Activated naive CD4-positive, alpha-beta T cell treated with anti-CD3 and anti-CD28 coated beads, Interleukin-2, amount 10 ng/mL, durations not matched to agents 7 days and 5 days (primary cell): ENCODE data around the gene CDK13.

Experiments used
- CTCF ChIA-PET: fragments of 350-600 bp; sonication (Branson Sonifier 250); formaldehyde crosslinking; loops from one replicate; lab custom pipeline; 2021; ENCODE audit warnings: antibody characterized with exemption; lab: Charles Lee
- DNase-seq: peaks from one replicate; pipeline ENCODE4 v3.0.0-alpha.2; 2020
- H3K27ac Mint-ChIP-seq: one replicate; pipeline ENCODE4 v1.8.0; 2021; ENCODE audit warnings: mild to moderate bottlenecking, moderate library complexity, mixed read lengths
- H3K27me3 Mint-ChIP-seq: one replicate; pipeline ENCODE4 v1.8.0; 2021; ENCODE audit warnings: mild to moderate bottlenecking, mixed read lengths
- H3K36me3 Mint-ChIP-seq: one replicate; pipeline ENCODE4 v1.8.0; 2021; ENCODE audit warnings: mixed read lengths
- H3K4me1 Mint-ChIP-seq: one replicate; pipeline ENCODE4 v1.8.0; 2021; ENCODE audit warnings: mixed read lengths
- H3K4me3 Mint-ChIP-seq: one replicate; pipeline ENCODE4 v1.8.0; 2021; ENCODE audit warnings: mild to moderate bottlenecking, moderate library complexity, mixed read lengths
- H3K9me3 Mint-ChIP-seq: one replicate; pipeline ENCODE4 v1.8.0; 2021; ENCODE audit warnings: mixed read lengths

The CDK13 gene

DNA sequence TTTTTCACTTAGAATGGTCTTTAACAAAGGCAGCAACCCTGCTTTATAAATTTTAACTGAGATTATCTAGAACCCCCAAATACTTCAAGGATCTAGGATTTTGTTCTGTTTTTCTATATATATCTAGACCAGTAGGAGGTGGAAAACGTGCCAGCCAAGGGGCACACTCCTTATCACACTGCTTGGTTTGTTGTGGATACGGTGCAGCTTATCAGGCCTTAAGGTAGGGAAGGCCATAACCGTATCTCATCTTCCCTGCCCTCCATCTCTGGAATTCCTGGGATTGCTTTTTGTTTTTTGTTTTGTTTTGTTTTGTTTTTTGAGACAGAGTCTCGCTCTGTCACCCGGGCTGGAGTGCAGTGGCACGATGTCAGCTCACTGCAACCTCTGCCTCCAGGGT lies 109.0 kb downstream of the CDK13 start:
- CTCF ChIA-PET, result no interaction called here

GRCh38 chr7:40072268-40072667 lies 122.2 kb downstream of the CDK13 start:
- Mint-ChIP-seq H3K9me3 (no peaks in the 10 kb centered on the region), H3K4me3 (no peak overlapping the region), H3K27me3 (no peaks in the 10 kb centered on the region), H3K4me1 (no peaks in the 10 kb centered on the region), H3K36me3 (peaks cover 5% of the 10 kb centered on the region), H3K27ac (no peak overlapping the region)
- DNase-seq, result no peak
- CTCF ChIA-PET, result no interaction called here

More for the DNA sequence above, 109.0 kb downstream of the CDK13 start:
- no peaks in the 10 kb centered on the region for H3K4me1 Mint-ChIP-seq
- no peaks in the 10 kb centered on the region for H3K27me3 Mint-ChIP-seq
- H3K27ac Mint-ChIP-seq, result no peak overlapping the region
- H3K4me3 Mint-ChIP-seq, result no peak overlapping the region
- H3K9me3 Mint-ChIP-seq, result no peaks in the 10 kb centered on the region
- no peak for DNase-seq
- peaks cover 22% of the 10 kb centered on the region for H3K36me3 Mint-ChIP-seq

DNA sequence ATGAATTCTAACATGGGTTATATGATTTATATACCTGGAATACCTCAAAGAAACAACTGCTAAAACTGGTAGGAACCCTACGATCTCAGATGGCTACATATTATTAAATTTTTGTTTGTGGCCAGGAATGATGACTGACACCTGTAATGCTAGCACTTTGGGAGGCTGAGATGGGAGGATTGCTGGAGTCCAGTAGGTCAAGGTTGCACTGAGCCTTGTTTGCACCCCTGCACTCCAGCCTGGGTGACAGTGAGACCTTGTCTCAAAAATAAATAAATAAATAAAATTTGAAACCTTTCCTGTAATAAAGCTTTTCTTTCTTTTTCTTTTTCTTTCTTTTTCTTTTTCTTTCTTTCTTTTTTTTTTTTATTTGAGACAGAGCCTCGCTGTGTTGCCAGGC lies 123.2 kb downstream of the CDK13 start:
- H3K4me1 Mint-ChIP-seq, result no peaks in the 10 kb centered on the region
- no peak for DNase-seq
- H3K27ac Mint-ChIP-seq, result no peak overlapping the region
- no peaks in the 10 kb centered on the region for H3K27me3 Mint-ChIP-seq
- H3K36me3 Mint-ChIP-seq, result peaks cover 5% of the 10 kb centered on the region
- H3K9me3 Mint-ChIP-seq, result no peaks in the 10 kb centered on the region
- CTCF ChIA-PET, result no interaction called here
- H3K4me3 Mint-ChIP-seq, result no peak overlapping the region

DNA sequence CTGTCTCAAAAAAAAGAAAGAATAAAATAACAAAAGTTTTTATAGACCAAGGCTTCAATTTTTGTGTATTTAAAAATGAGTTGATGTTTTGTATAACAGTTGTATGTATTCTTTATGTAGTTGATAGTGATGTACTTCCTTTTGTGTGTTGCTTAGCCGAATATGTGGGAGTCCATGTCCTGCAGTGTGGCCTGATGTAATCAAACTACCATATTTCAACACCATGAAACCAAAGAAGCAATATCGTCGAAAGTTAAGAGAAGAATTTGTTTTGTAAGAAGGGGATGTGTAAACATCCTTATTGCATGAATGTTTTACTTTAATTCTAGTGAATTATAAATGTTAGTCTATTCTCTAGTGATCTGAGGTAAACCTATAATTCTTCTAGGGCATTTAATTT lies 127.8 kb downstream of the CDK13 start:
- Mint-ChIP-seq H3K4me3 (no peak overlapping the region), H3K36me3 (no peaks in the 10 kb centered on the region), H3K27me3 (no peaks in the 10 kb centered on the region), H3K27ac (no peak overlapping the region), H3K4me1 (no peaks in the 10 kb centered on the region), H3K9me3 (no peaks in the 10 kb centered on the region)
- CTCF ChIA-PET, result no interaction called here
- DNase-seq, result no peak

- Mint-ChIP-seq H3K27me3 (no peaks in the 10 kb centered on the region), H3K36me3 (peaks cover 50% of the 10 kb centered on the region), H3K9me3 (no peaks in the 10 kb centered on the region), H3K4me1 (no peaks in the 10 kb centered on the region), H3K27ac (no peak overlapping the region), H3K4me3 (no peak overlapping the region)
- CTCF ChIA-PET, result no interaction called here
- DNase-seq, result no peak
Observed at GRCh38 chr7:40092182-40092581, 142.1 kb downstream of the CDK13 start.

- H3K36me3 Mint-ChIP-seq, result peaks cover 39% of the 10 kb centered on the region
- CTCF ChIA-PET, result no interaction called here
- no peak overlapping the region for H3K27ac Mint-ChIP-seq
- H3K9me3 Mint-ChIP-seq, result no peaks in the 10 kb centered on the region
- no peaks in the 10 kb centered on the region for H3K27me3 Mint-ChIP-seq
- no peaks in the 10 kb centered on the region for H3K4me1 Mint-ChIP-seq
- H3K4me3 Mint-ChIP-seq, result no peak overlapping the region
- no peak for DNase-seq
Observed at GRCh38 chr7:40093631-40094350, 143.7 kb downstream of the CDK13 start.

DNA sequence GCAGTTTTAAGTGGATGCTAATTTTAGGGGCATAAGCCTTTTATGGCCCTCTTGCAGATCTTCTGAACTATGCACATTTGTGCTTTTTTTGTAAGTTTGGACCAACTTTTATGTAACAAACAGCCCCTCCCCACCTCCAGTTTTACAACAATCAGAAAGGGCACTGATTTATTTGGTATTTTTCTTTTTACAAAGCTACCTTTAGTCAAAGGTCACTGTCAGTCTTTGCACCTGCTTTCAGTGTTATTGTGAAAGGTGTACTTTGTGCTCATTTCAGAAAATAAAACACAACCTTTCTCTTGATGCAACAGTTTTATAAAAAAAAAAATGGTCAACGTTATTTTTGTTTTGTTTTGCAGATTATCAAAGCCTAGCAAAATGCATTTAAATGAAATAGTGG lies 145.2 kb downstream of the CDK13 start:
- no peak overlapping the region for H3K4me3 Mint-ChIP-seq
- peaks cover 31% of the 10 kb centered on the region for H3K36me3 Mint-ChIP-seq

GRCh38 chr7:40095695-40096327 lies 145.8 kb downstream of the CDK13 start:
- H3K36me3 Mint-ChIP-seq, result peaks cover 29% of the 10 kb centered on the region
- CTCF ChIA-PET, result no interaction called here
- H3K27ac Mint-ChIP-seq, result no peak overlapping the region

More for the DNA sequence above, 145.2 kb downstream of the CDK13 start:
- no peaks in the 10 kb centered on the region for H3K4me1 Mint-ChIP-seq
- no peaks in the 10 kb centered on the region for H3K9me3 Mint-ChIP-seq
- no peak for DNase-seq
- no peak overlapping the region for H3K27ac Mint-ChIP-seq
- CTCF ChIA-PET, result no interaction called here
- no peaks in the 10 kb centered on the region for H3K27me3 Mint-ChIP-seq

DNA sequence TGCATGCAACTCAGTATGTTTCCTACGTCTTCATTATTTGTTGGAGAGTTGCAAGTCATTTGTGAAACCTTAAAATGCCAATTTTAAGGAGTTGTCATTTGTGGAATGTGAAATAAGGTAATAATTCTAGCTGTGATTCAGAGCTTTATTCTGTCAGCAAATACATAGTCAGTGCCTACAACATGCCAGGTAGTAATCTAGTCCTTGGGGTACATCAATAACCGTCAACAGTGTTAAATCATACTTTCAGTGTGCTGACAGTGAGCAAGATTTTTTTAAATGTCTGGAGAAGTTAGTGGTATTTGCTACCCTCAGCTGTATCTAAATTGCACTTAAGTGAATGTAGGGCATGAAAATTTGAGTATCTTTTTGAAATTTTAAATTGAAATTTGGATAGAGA lies 147.7 kb downstream of the CDK13 start:
- H3K4me3 Mint-ChIP-seq, result no peak overlapping the region
- no peaks in the 10 kb centered on the region for H3K9me3 Mint-ChIP-seq
- H3K4me1 Mint-ChIP-seq, result no peaks in the 10 kb centered on the region
- peaks cover 22% of the 10 kb centered on the region for H3K36me3 Mint-ChIP-seq
- no peak overlapping the region for H3K27ac Mint-ChIP-seq
- no peaks in the 10 kb centered on the region for H3K27me3 Mint-ChIP-seq
- CTCF ChIA-PET, result no interaction called here
- DNase-seq, result no peak

More at GRCh38 chr7:40095695-40096327, 145.8 kb downstream of the CDK13 start:
- Mint-ChIP-seq H3K9me3 (no peaks in the 10 kb centered on the region), H3K4me3 (no peak overlapping the region), H3K27me3 (no peaks in the 10 kb centered on the region), H3K4me1 (no peaks in the 10 kb centered on the region)
- no peak for DNase-seq

- CTCF ChIA-PET, result no interaction called here
- no peak overlapping the region for H3K27ac Mint-ChIP-seq
Observed at GRCh38 chr7:40098810-40099209, 148.8 kb downstream of the CDK13 start.

GRCh38 chr7:40099837-40100236 lies 149.8 kb downstream of the CDK13 start:
- CTCF ChIA-PET, result no interaction called here
- H3K36me3 Mint-ChIP-seq, result peaks cover 6% of the 10 kb centered on the region
- no peaks in the 10 kb centered on the region for H3K4me1 Mint-ChIP-seq
- no peaks in the 10 kb centered on the region for H3K9me3 Mint-ChIP-seq
- H3K27me3 Mint-ChIP-seq, result no peaks in the 10 kb centered on the region
- H3K27ac Mint-ChIP-seq, result no peak overlapping the region
- DNase-seq, result no peak
- H3K4me3 Mint-ChIP-seq, result no peak overlapping the region

More at GRCh38 chr7:40098810-40099209, 148.8 kb downstream of the CDK13 start:
- Mint-ChIP-seq H3K36me3 (peaks cover 16% of the 10 kb centered on the region), H3K9me3 (no peaks in the 10 kb centered on the region), H3K4me1 (no peaks in the 10 kb centered on the region), H3K4me3 (no peak overlapping the region), H3K27me3 (no peaks in the 10 kb centered on the region)
- no peak for DNase-seq

DNA sequence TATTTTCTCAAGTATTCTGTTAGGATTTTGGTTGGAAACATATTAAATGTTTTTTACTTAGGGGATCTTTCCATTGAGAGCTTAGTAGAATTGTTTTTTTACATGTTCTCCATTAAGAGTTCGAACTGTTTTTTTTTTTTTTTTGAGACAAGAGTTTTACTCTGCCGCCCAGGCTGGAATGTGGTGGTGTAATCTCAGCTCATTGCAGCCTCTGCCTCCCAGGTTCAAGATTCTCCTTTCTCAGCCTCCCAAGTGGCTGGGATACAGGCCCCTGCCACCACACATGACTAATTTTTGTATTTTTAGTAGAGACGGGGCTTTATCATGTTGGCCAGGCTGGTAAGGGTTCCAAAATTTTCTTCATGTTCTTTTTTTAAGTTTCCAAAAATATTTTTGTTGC lies 151.1 kb downstream of the CDK13 start:
- Mint-ChIP-seq H3K9me3 (no peaks in the 10 kb centered on the region), H3K4me1 (no peaks in the 10 kb centered on the region), H3K27me3 (no peaks in the 10 kb centered on the region), H3K27ac (no peak overlapping the region), H3K36me3 (no peaks in the 10 kb centered on the region), H3K4me3 (no peak overlapping the region)
- CTCF ChIA-PET, result no interaction called here
- no peak for DNase-seq

GRCh38 chr7:40102897-40103296 lies 152.8 kb downstream of the CDK13 start:
- no peaks in the 10 kb centered on the region for H3K9me3 Mint-ChIP-seq
- no peak overlapping the region for H3K27ac Mint-ChIP-seq
- no peak for DNase-seq
- no peak overlapping the region for H3K4me3 Mint-ChIP-seq
- CTCF ChIA-PET, result no interaction called here
- no peaks in the 10 kb centered on the region for H3K27me3 Mint-ChIP-seq
- H3K36me3 Mint-ChIP-seq, result no peaks in the 10 kb centered on the region
- H3K4me1 Mint-ChIP-seq, result no peaks in the 10 kb centered on the region

DNA sequence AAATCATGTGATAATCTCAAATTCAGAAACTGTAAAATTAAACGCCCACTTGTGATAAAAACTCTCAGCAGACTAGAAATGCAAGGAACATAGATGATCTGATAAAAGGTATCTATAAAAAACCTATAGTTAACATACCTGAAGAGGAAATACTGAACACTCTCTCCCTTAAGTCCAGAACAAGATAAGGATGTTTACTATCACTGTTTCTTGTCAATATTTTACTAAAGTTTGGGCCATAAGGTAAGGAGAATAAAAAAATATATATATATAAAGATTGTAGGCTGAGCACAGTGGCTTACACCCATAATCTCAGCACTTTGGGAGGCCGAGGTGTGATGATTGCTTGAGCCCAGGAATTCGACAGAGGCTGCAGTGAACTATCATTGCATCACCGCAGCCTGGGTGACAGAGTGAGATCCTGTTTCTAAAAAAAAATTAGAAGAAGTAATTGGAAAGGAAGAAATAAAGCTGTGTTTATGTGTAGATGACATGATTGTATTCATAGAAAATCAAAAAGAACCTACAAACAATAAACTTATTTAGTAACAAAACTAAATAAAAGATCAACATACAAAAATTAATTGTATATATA lies 155.9 kb downstream of the CDK13 start:
- Mint-ChIP-seq H3K27me3 (no peaks in the 10 kb centered on the region), H3K9me3 (no peaks in the 10 kb centered on the region), H3K36me3 (no peaks in the 10 kb centered on the region), H3K4me3 (no peak overlapping the region), H3K27ac (no peak overlapping the region), H3K4me1 (no peaks in the 10 kb centered on the region)
- DNase-seq, result no peak
- CTCF ChIA-PET, result no interaction called here

- no peak overlapping the region for H3K27ac Mint-ChIP-seq
- CTCF ChIA-PET, result no interaction called here
- no peak overlapping the region for H3K4me3 Mint-ChIP-seq
- H3K36me3 Mint-ChIP-seq, result no peaks in the 10 kb centered on the region
- H3K4me1 Mint-ChIP-seq, result no peaks in the 10 kb centered on the region
- DNase-seq, result no peak
- no peaks in the 10 kb centered on the region for H3K27me3 Mint-ChIP-seq
- H3K9me3 Mint-ChIP-seq, result no peaks in the 10 kb centered on the region
Observed at GRCh38 chr7:40115936-40116335, 165.9 kb downstream of the CDK13 start.
